Tibial artery (tissue), 4 donors: ENCODE data around the gene TMED7.
"Not testable (repeated sequence)": the region's sequence is repeated elsewhere in the genome, so short reads cannot be mapped to it uniquely, and the experiment has no call there.

Experiments used
- DNase-seq, 2 donors: peaks; one replicate each; pipeline ENCODE4 v3.0.0-alpha.2; 2019
- H3K27ac ChIP-seq, 2 donors: fragments of 200-600 bp; sonication (generic) in 1 of 2; 1 replicate in 1 of 2; 2 replicates in 1 of 2; pipeline ENCODE4 v1.5.1; 2018 to 2019; ENCODE audit warnings: mild to moderate bottlenecking in 1 of 2
- H3K27me3 ChIP-seq, 2 donors: fragments of 200-600 bp; sonication (generic) in 1 of 2; one replicate each; pipeline versions ENCODE4 v1.5.1 to v1.6.0; 2016 to 2019
- H3K36me3 ChIP-seq, 3 donors: fragments of 200-600 bp; sonication (generic) in 2 of 3; one replicate each; pipeline ENCODE4 v1.5.1; 2016 to 2019; ENCODE audit warnings: mild to moderate bottlenecking in 2 of 3
- H3K4me1 ChIP-seq, 4 donors: fragments of 200-600 bp; sonication (generic) in 2 of 4; 1 replicate in 3 of 4; 2 replicates in 1 of 4; pipeline ENCODE4 v1.5.1; 2016 to 2019
- H3K4me3 ChIP-seq, 2 donors: fragments of 200-600 bp; sonication (generic) in 1 of 2; 1 replicate in 1 of 2; 2 replicates in 1 of 2; pipeline ENCODE4 v1.5.1; 2018 to 2019; ENCODE audit warnings: mild to moderate bottlenecking in 2 of 2
- H3K9me3 ChIP-seq, 3 donors: fragments of 200-600 bp; sonication (generic) in 1 of 3; one replicate each; pipeline ENCODE4 v1.5.1; 2016 to 2019
- CTCF ChIP-seq, 2 experiments: fragments of 200-600 bp in 1 of 2; fragments of 450-650 bp in 1 of 2; IDR thresholded peaks; one replicate each; pipeline ENCODE4 v1.5.1; 2017 to 2019; ENCODE audit warnings: antibody characterized with exemption in 2 of 2, mild to moderate bottlenecking in 1 of 2, moderate library complexity in 1 of 2
- intact Hi-C: fragments of 100-400 bp; cut with DNase I; formaldehyde crosslinking; loops from one replicate; pipeline ENCODE4 v1.15.0; 2023; ENCODE audit warnings: low total_unique reads

TMED7 gene

DNA sequence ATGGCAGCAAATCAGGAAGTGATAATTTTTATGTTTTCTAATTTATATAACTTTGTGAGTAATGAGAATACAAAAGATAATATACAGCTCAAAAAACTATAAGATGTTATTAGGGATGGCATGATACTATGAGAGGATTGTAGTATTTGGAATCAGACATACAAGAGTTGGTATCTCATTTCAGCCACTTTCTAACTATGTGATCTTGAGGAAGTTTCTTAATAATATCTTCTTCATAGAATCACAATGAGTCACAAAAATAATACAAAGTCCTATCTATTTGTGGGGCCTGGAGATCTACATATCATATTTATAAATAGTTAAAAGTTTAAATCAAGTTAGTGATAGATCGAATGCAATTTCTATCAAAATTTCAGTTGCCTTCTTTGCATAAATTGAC lies 23.7 kb upstream of the TMED7 start:
- no peaks in the 10 kb centered on the region for H3K9me3 ChIP-seq
- no peaks in the 10 kb centered on the region for H3K4me1 ChIP-seq
- H3K27ac ChIP-seq: no peak overlapping the region
- H3K36me3 ChIP-seq: no peaks in the 10 kb centered on the region
- intact Hi-C loops: no loop called here
- no peak for TF ChIP-seq CTCF (IDR thresholded peaks at IDR 0.05)
- H3K27me3 ChIP-seq: no peaks in the 10 kb centered on the region
- DNase-seq: no peak
- H3K4me3 ChIP-seq: no peak overlapping the region

DNA sequence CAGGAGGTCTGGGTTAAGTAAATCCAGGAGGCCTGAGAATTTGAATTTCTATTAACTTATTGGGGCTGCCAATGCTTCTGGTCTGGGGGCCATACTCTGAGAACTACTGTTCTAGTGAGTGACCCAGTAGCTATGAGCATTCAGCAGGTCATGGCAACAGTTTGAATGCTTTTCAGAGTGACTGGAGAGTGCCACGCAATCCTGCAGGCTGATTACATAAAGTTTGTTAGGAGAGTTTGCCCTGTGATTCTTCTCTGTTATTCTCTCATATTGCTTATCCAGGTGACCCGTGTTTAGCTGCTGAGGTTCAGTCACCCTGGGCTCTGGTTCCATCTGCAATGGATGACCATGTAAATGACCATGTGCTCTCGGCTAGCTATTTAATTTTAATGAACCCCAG lies 22.2 kb upstream of the TMED7 start:
- no peak for TF ChIP-seq CTCF (IDR thresholded peaks at IDR 0.05)
- H3K4me1 ChIP-seq: no peaks in the 10 kb centered on the region
- no peaks in the 10 kb centered on the region for H3K36me3 ChIP-seq
- H3K4me3 ChIP-seq: no peak overlapping the region
- no peak for DNase-seq
- H3K27ac ChIP-seq: no peak overlapping the region
- intact Hi-C loops: no loop called here
- no peaks in the 10 kb centered on the region for H3K27me3 ChIP-seq
- no peaks in the 10 kb centered on the region for H3K9me3 ChIP-seq

- H3K4me1 ChIP-seq, H3K9me3 ChIP-seq, intact Hi-C loops, H3K4me3 ChIP-seq, H3K27ac ChIP-seq, DNase-seq, H3K36me3 ChIP-seq, H3K27me3 ChIP-seq: not testable (repeated sequence)
Measured at GRCh38 chr5:115645386-115645785, 19.6 kb upstream of the TMED7 start.

- no peak overlapping the region for H3K27ac ChIP-seq
- no peaks in the 10 kb centered on the region for H3K36me3 ChIP-seq
- H3K4me3 ChIP-seq: no peak overlapping the region
- no peak for TF ChIP-seq CTCF (IDR thresholded peaks at IDR 0.05)
- H3K4me1 ChIP-seq: no peaks in the 10 kb centered on the region
- H3K9me3 ChIP-seq: no peaks in the 10 kb centered on the region
- no peak for DNase-seq
- no peaks in the 10 kb centered on the region for H3K27me3 ChIP-seq
- intact Hi-C loops: no loop called here
Measured at GRCh38 chr5:115644046-115644445, 18.2 kb upstream of the TMED7 start.

DNA sequence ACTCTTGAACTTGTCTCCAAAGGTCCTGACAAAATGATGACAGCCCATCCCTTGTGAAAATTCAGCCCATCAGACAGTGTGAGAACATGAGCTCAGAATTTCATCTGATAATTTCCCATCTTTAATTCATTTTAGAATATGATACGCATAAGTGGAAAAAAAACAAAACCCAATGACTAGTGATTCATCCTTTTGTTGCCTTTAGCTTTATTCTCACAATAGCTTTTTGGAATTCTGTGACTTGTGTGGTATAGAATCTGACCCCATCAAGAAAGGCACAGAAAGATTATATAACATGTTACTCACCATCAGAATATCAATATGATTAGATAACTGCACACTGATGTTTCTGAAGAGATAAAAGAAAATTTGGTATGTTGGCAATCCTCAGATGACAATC lies 16.1 kb upstream of the TMED7 start:
- Histone ChIP-seq H3K9me3 (no peaks in the 10 kb centered on the region), H3K4me1 (no peaks in the 10 kb centered on the region), H3K27ac (no peak overlapping the region), H3K27me3 (no peaks in the 10 kb centered on the region), H3K4me3 (no peak overlapping the region), H3K36me3 (no peaks in the 10 kb centered on the region)
- no peak for TF ChIP-seq CTCF (IDR thresholded peaks at IDR 0.05)
- intact Hi-C loops: no loop called here
- no peak for DNase-seq

DNA sequence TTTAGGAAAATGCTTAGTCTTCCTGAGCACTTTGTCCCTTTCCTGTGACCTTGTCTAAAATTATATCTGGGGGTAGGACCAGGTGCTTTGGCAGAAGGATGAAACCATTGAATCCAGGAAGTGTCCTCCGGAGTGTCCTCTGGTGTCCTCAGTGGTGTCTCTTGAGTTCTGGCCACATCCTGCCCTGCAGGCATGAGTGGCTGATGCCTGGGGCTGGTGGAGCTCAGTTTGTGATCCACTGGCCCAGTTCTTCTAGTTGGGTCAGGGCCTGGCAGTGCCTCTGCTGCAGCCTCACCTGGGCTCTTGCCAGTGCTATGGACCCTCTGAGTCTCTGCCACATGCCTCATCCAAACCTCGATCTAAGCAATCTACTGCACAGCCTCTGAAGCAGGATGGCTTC lies 14.4 kb upstream of the TMED7 start:
- Histone ChIP-seq H3K36me3 (no peaks in the 10 kb centered on the region), H3K9me3 (no peaks in the 10 kb centered on the region), H3K4me1 (no peaks in the 10 kb centered on the region), H3K27me3 (no peaks in the 10 kb centered on the region), H3K4me3 (no peak overlapping the region), H3K27ac (no peak overlapping the region)
- no peak for TF ChIP-seq CTCF (IDR thresholded peaks at IDR 0.05)
- intact Hi-C loops: no loop called here
- DNase-seq: no peak
